GM12878 (cell line): ENCODE measurements around the gene NACA. TPM values are rescaled to one million over a fixed set of nuclear protein-coding genes. Genes with fewer than 3 reads are reported as not detected.

Experiments used
- ATF2 ChIP-seq: IDR thresholded peaks from 2 replicates; pipeline ENCODE4 v1.6.1; 2012; ENCODE audit warnings: low read length, inconsistent platforms
- BCL3 ChIP-seq: IDR thresholded peaks from 2 replicates; pipeline ENCODE4 v1.6.1; 2011; ENCODE audit warnings: borderline replicate concordance, low read depth, mild to moderate bottlenecking, moderate library complexity, low read length; ENCODE audit not compliant: insufficient read depth, poor library complexity, severe bottlenecking
- CEBPB ChIP-seq, 2 experiments: fragments of 150-350 bp in 1 of 2; IDR thresholded peaks; 2 replicates each; pipeline ENCODE4 v1.6.1; 2012 to 2014; ENCODE audit warnings: low read depth in 2 of 2, low read length in 2 of 2, borderline replicate concordance in 1 of 2, inconsistent platforms in 1 of 2
- CREB1 ChIP-seq: IDR thresholded peaks from 2 replicates; pipeline ENCODE4 v1.6.1; 2012; ENCODE audit warnings: low read depth, mild to moderate bottlenecking, inconsistent platforms
- EP300 ChIP-seq, 2 experiments: fragments of 150-350 bp in 1 of 2; IDR thresholded peaks; 2 replicates each; pipeline ENCODE4 v1.6.1; 2011 to 2012; ENCODE audit warnings: low read depth in 2 of 2, low read length in 2 of 2, borderline replicate concordance in 1 of 2, improper control_type of control experiment in 1 of 2, inconsistent platforms in 1 of 2; ENCODE audit not compliant: control insufficient read depth in 1 of 2
- FOS ChIP-seq: IDR thresholded peaks from 3 replicates; pipeline ENCODE4 v1.6.1; 2011; ENCODE audit warnings: borderline replicate concordance; ENCODE audit not compliant: insufficient read length; ENCODE audit errors: extremely low read depth
- FOXM1 ChIP-seq: IDR thresholded peaks from 2 replicates; pipeline ENCODE4 v1.6.1; 2012; ENCODE audit warnings: low read depth, mild to moderate bottlenecking, inconsistent platforms, low read length, moderate library complexity
- IKZF2 ChIP-seq, 2 experiments: fragments of 450-650 bp; IDR thresholded peaks; 2 replicates each; pipeline ENCODE4 v1.6.1; 2017; ENCODE audit warnings: mild to moderate bottlenecking in 2 of 2, moderate library complexity in 2 of 2
- MEF2A ChIP-seq: IDR thresholded peaks from 2 replicates; pipeline ENCODE4 v1.6.1; 2011; ENCODE audit warnings: low read depth, mild to moderate bottlenecking, low read length, moderate library complexity; ENCODE audit not compliant: insufficient read depth
- MYB ChIP-seq: fragments of 150-350 bp; IDR thresholded peaks from 2 replicates; pipeline ENCODE4 v1.6.1; 2014; ENCODE audit warnings: mild to moderate bottlenecking, low read depth, low read length, borderline replicate concordance
- NFXL1 ChIP-seq: fragments of 450-650 bp; IDR thresholded peaks from 2 replicates; pipeline ENCODE4 v1.6.1; 2017; ENCODE audit warnings: antibody characterized with exemption, mild to moderate bottlenecking, borderline replicate concordance
- NR2C1 ChIP-seq: fragments of 450-650 bp; IDR thresholded peaks from 2 replicates; pipeline ENCODE4 v1.6.1; 2017; ENCODE audit warnings: antibody characterized with exemption, mild to moderate bottlenecking, moderate library complexity
- PAX5 ChIP-seq: IDR thresholded peaks from 2 replicates; pipeline ENCODE4 v1.6.1; 2011; ENCODE audit warnings: low read depth, low read length, borderline replicate concordance
- POLR2A ChIP-seq: IDR thresholded peaks from 2 replicates; pipeline ENCODE4 v1.6.1; 2011; ENCODE audit warnings: low read depth, mild to moderate bottlenecking, low read length
- POU2F2 ChIP-seq: IDR thresholded peaks from 3 replicates; pipeline ENCODE4 v1.6.1; 2011; ENCODE audit warnings: low read depth, mild to moderate bottlenecking, low read length, borderline replicate concordance
- RB1 ChIP-seq: fragments of 450-650 bp; formaldehyde crosslinking; IDR thresholded peaks from 2 replicates; pipeline ENCODE4 v1.6.1; 2017; ENCODE audit warnings: mild to moderate bottlenecking, borderline replicate concordance
- RFX5 ChIP-seq: IDR thresholded peaks from 2 replicates; pipeline ENCODE4 v1.6.1; 2011; ENCODE audit warnings: low read depth, low read length, improper control_type of control experiment
- RUNX3 ChIP-seq: IDR thresholded peaks from 2 replicates; pipeline ENCODE4 v1.6.1; 2012; ENCODE audit warnings: low read length, inconsistent platforms
- SUZ12 ChIP-seq: fragments of 200-600 bp; sonication (generic); IDR thresholded peaks from one replicate; pipeline ENCODE4 v1.6.1; 2018; ENCODE audit warnings: antibody characterized with exemption, mild to moderate bottlenecking; ENCODE audit not compliant: unreplicated experiment
- TAF1 ChIP-seq: IDR thresholded peaks from 2 replicates; pipeline ENCODE4 v1.6.1; 2011; ENCODE audit warnings: mild to moderate bottlenecking, low read depth, low read length, borderline replicate concordance
- TARDBP ChIP-seq: IDR thresholded peaks from 2 replicates; pipeline ENCODE4 v1.6.1; 2016; ENCODE audit warnings: borderline replicate concordance
- ZNF217 ChIP-seq: fragments of 450-650 bp; IDR thresholded peaks from 2 replicates; pipeline ENCODE4 v1.6.1; 2017; ENCODE audit warnings: antibody characterized with exemption, mild to moderate bottlenecking
- ZNF384 ChIP-seq: IDR thresholded peaks from 2 replicates; pipeline ENCODE4 v1.6.1; 2012; ENCODE audit warnings: low read depth, mild to moderate bottlenecking, low read length, improper control_type of control experiment, borderline replicate concordance
- polyA plus RNA-seq, 11 experiments: library from polyadenylated mRNA; depleted of rRNA in 4 of 11; unstranded in 6 of 11; stranded (reverse) in 5 of 11; fragments of >200 nt; fragmentation: Nextera tagmentation in 4 of 11; fragmentation: Illumina TruSeq in 1 of 11; extraction: Ambion mirVana in 4 of 11; extraction: Trizol in 1 of 11; gene quantifications; 1 replicate in 1 of 11; 2 replicates in 10 of 11; pipeline versions ENCODE4 v1.2.1 to v1.2.3, GENCODE V29; 2011 to 2016; ENCODE audit warnings: inconsistent platforms in 2 of 11, missing spikeins in 2 of 11, low read depth in 1 of 11
- total RNA-seq, 4 experiments: library from RNA; depleted of rRNA in 3 of 4; stranded (reverse); fragments of >200 nt in 3 of 4; fragmentation: Illumina TruSeq in 1 of 4; extraction: Trizol in 1 of 4; gene quantifications; 2 replicates each; pipeline versions ENCODE4 v1.2.1 to v1.2.3, GENCODE V29; 2013 to 2021
- TF ChIP-seq, protein P1 (sequence below): IDR thresholded peaks from 2 replicates; pipeline ENCODE4 v1.6.1; 2011; ENCODE audit warnings: mild to moderate bottlenecking, low read depth, low read length, moderate library complexity; ENCODE audit not compliant: insufficient replicate concordance
- TF ChIP-seq, protein P2 (sequence below), 3 experiments: IDR thresholded peaks in 2 of 3; conservative IDR thresholded peaks in 1 of 3; 2 replicates each; pipeline ENCODE4 v1.5.1; 2011; ENCODE audit warnings: low read depth in 3 of 3, low read length in 3 of 3, mild to moderate bottlenecking in 3 of 3, control low read depth in 2 of 3, moderate library complexity in 2 of 3, inconsistent platforms in 1 of 3, mixed read lengths in 1 of 3; ENCODE audit not compliant: control insufficient read depth in 2 of 3, insufficient read depth in 1 of 3; ENCODE audit errors: extremely low read depth in 1 of 3

The NACA gene
- total and polyA plus RNA-seq, 10 of the 15 experiments (the other 5 are each of a cell fraction or from before 2014, with no cell fraction given), result 1,181 to 2,782 (median 1,905) TPM

DNA sequence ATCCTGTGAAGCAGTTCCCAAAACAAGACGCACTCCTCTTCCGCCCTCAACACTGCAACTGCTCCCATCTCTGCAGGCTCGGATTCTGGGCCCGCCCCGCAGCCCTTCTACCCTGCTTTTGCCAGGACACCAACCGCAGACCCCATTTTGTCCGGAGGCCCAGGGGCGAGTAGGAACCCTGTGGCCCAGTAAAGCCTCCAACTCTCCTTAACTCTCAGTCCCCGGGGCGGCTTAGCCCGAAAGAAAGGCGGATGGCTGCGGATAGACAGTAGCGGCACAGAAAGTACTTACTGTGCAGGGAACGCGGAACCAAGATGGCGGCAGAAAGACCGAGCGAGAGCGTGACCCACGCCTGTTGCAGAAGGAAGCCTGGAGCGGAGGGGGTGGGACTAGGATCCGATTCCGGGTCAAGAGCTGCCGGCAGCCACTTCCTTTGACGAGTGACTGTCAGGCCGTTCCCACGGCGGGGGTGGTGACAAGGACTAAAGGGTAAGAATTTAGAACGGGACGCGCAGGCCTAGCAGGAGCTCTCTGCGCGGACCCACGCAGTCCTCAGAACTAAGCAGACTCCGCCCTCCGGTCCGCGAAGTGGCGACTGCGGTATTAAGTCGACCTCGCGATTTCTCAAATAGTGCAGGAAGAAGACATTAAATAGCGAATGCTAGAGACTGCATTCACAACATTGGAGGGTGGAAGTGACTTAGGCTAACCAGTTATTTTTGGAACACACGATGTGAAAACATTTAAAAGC, at the start of gene NACA (continued):
- peak; percentile 55 to 66; a peak in 3 of 4 replicates for TF ChIP-seq IKZF2 (IDR thresholded peaks at IDR 0.05)
- TF ChIP-seq EP300 (IDR thresholded peaks at IDR 0.05; ENCODE audit: borderline replicate concordance in 1 of 2, control insufficient read depth in 1 of 2, low read depth in 2 of 2, low read length in 2 of 2), result no peak
- peak; percentile 48; the same call in 1 of the 2 replicates for TF ChIP-seq RFX5
- peak; percentile 85 for TF ChIP-seq CREB1
- TF ChIP-seq, protein P1, sequence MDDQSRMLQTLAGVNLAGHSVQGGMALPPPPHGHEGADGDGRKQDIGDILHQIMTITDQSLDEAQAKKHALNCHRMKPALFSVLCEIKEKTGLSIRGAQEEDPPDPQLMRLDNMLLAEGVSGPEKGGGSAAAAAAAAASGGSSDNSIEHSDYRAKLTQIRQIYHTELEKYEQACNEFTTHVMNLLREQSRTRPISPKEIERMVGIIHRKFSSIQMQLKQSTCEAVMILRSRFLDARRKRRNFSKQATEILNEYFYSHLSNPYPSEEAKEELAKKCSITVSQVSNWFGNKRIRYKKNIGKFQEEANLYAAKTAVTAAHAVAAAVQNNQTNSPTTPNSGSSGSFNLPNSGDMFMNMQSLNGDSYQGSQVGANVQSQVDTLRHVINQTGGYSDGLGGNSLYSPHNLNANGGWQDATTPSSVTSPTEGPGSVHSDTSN, result peak; percentile 90
- TF ChIP-seq ZNF384, result 0 out of 2 replicates have a peak, but pooled peaks have one; percentile 10
- TF ChIP-seq FOXM1, result peak; percentile 80
- no peak for TF ChIP-seq TARDBP
- no peak for TF ChIP-seq ATF2
- TF ChIP-seq TAF1, result peak; percentile 97
- TF ChIP-seq POLR2A, result peak; percentile 100
- no peak for TF ChIP-seq BCL3
- TF ChIP-seq MYB, result no peak
- TF ChIP-seq RB1, result peak; percentile 92
- TF ChIP-seq NFXL1, result no peak
- TF ChIP-seq CEBPB (IDR thresholded peaks at IDR 0.05; ENCODE audit: borderline replicate concordance in 1 of 2, low read depth in 2 of 2, low read length in 2 of 2), result no peak
- TF ChIP-seq, protein P2, sequence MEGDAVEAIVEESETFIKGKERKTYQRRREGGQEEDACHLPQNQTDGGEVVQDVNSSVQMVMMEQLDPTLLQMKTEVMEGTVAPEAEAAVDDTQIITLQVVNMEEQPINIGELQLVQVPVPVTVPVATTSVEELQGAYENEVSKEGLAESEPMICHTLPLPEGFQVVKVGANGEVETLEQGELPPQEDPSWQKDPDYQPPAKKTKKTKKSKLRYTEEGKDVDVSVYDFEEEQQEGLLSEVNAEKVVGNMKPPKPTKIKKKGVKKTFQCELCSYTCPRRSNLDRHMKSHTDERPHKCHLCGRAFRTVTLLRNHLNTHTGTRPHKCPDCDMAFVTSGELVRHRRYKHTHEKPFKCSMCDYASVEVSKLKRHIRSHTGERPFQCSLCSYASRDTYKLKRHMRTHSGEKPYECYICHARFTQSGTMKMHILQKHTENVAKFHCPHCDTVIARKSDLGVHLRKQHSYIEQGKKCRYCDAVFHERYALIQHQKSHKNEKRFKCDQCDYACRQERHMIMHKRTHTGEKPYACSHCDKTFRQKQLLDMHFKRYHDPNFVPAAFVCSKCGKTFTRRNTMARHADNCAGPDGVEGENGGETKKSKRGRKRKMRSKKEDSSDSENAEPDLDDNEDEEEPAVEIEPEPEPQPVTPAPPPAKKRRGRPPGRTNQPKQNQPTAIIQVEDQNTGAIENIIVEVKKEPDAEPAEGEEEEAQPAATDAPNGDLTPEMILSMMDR (IDR thresholded peaks at IDR 0.05 in 2 of 3, conservative IDR thresholded peaks at IDR 0.05 in 1 of 3; ENCODE audit: control insufficient read depth in 2 of 3, extremely low read depth in 1 of 3, insufficient read depth in 1 of 3, low read depth in 3 of 3, low read length in 3 of 3), result no peak
- 0 out of 3 replicates have a peak, but pooled peaks have one; percentile 12 for TF ChIP-seq POU2F2
- TF ChIP-seq MEF2A, result peak; percentile 45; the same call in 1 of the 2 replicates
- no peak for TF ChIP-seq FOS
- TF ChIP-seq NR2C1, result peak; percentile 98
- TF ChIP-seq ZNF217, result no peak
- no peak for TF ChIP-seq SUZ12
- peak; percentile 69; the same call in 1 of the 2 replicates for TF ChIP-seq PAX5
- TF ChIP-seq RUNX3, result peak; percentile 79
